ENCODE measurements around the gene TEKT5. TPM values are rescaled to one million over a fixed set of nuclear protein-coding genes. Genes with fewer than 3 reads are reported as not detected.

TEKT5 gene
- total RNA-seq: not detected in 2 replicates

GRCh38 chr16:10694830-10695229, at the start of gene TEKT5:
TEKT5 (minus strand) TSS chr16:10694930; CDS start chr16:10694873, 57 bp downstream.

GRCh38 chr16:10743610-10744369, 49.1 kb upstream of the TEKT5 start, which contains the start of gene NUBP1:
NUBP1 (plus strand) TSS chr16:10743842; CDS start chr16:10743864, 22 bp downstream.

GRCh38 chr16:10579965-10580882, 114.5 kb downstream of the TEKT5 start, which contains the start of gene EMP2:
EMP2 (minus strand) TSS chr16:10580598; CDS start chr16:10547617, 32,981 bp downstream.

Other genes with a start within 250 kb of the TEKT5 start
- 10.7 and 16.9 TPM in 2 replicates for gene EMP2, start 114.3 kb downstream of the TEKT5 start, total RNA-seq
- gene NUBP1, start 48.9 kb upstream of the TEKT5 start, total RNA-seq: 15.5 and 27.4 TPM in 2 replicates
- not detected in 2 replicates for gene TVP23A, start 123.9 kb upstream of the TEKT5 start, total RNA-seq
- 0.56 and 0.77 TPM in 2 replicates for gene CIITA, start 182.3 kb upstream of the TEKT5 start, total RNA-seq
- gene DEXI, start 247.5 kb upstream of the TEKT5 start, total RNA-seq: 42.4 and 57.8 TPM in 2 replicates
- gene CLEC16A, start 249.6 kb upstream of the TEKT5 start, total RNA-seq: 22.0 and 25.9 TPM in 2 replicates